ENCODE measurements around the gene CBX8. TPM values are rescaled to one million over a fixed set of nuclear protein-coding genes. Genes with fewer than 3 reads are reported as not detected.

The CBX8 gene
- total and polyA plus RNA-seq, 2 of the 13 experiments (the other 11 are each of a cell fraction or from before 2014, with no cell fraction given), result 0.34 to 12.6 TPM

- TF ChIP-seq, protein P1, sequence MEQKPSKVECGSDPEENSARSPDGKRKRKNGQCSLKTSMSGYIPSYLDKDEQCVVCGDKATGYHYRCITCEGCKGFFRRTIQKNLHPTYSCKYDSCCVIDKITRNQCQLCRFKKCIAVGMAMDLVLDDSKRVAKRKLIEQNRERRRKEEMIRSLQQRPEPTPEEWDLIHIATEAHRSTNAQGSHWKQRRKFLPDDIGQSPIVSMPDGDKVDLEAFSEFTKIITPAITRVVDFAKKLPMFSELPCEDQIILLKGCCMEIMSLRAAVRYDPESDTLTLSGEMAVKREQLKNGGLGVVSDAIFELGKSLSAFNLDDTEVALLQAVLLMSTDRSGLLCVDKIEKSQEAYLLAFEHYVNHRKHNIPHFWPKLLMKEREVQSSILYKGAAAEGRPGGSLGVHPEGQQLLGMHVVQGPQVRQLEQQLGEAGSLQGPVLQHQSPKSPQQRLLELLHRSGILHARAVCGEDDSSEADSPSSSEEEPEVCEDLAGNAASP (CRISPR knock-in tag; IDR thresholded peaks at IDR 0.05; ENCODE audit: borderline replicate concordance), result peak; percentile 94; the same call in 1 of the 2 replicates
- no peak for TF ChIP-seq PHF20 (CRISPR knock-in tag; IDR thresholded peaks at IDR 0.05)
- TF ChIP-seq SMC3 (IDR thresholded peaks at IDR 0.05; ENCODE audit: low read length), result peak; percentile 3; the same call in 1 of the 2 replicates
- TF ChIP-seq ZNF292 (CRISPR knock-in tag; IDR thresholded peaks at IDR 0.05; ENCODE audit: borderline replicate concordance, low read depth), result peak; percentile 30; the same call in 1 of the 2 replicates
- TF ChIP-seq MLX (CRISPR knock-in tag; IDR thresholded peaks at IDR 0.05), result peak; percentile 69
- 0 out of 2 replicates have a peak, but pooled peaks have one; percentile 32 for TF ChIP-seq ZIK1 (CRISPR knock-in tag; IDR thresholded peaks at IDR 0.05; ENCODE audit: borderline replicate concordance, low read depth)
- TF ChIP-seq ZFP41 (CRISPR knock-in tag; IDR thresholded peaks at IDR 0.05; ENCODE audit: borderline replicate concordance), result no peak
- no peak for TF ChIP-seq POLR2AphosphoS2 (IDR thresholded peaks at IDR 0.05; ENCODE audit: low read depth, low read length)
- TF ChIP-seq ZSCAN31 (CRISPR knock-in tag; IDR thresholded peaks at IDR 0.05; ENCODE audit: low read depth), result peak; percentile 63; the same call in 1 of the 2 replicates
- peak; percentile 95 for TF ChIP-seq ELF3 (CRISPR knock-in tag; IDR thresholded peaks at IDR 0.05)
- TF ChIP-seq, protein P2, sequence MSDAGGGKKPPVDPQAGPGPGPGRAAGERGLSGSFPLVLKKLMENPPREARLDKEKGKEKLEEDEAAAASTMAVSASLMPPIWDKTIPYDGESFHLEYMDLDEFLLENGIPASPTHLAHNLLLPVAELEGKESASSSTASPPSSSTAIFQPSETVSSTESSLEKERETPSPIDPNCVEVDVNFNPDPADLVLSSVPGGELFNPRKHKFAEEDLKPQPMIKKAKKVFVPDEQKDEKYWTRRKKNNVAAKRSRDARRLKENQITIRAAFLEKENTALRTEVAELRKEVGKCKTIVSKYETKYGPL (CRISPR knock-in tag; IDR thresholded peaks at IDR 0.05), result peak; percentile 92; the same call in 1 of the 2 replicates
- TF ChIP-seq, protein P3, sequence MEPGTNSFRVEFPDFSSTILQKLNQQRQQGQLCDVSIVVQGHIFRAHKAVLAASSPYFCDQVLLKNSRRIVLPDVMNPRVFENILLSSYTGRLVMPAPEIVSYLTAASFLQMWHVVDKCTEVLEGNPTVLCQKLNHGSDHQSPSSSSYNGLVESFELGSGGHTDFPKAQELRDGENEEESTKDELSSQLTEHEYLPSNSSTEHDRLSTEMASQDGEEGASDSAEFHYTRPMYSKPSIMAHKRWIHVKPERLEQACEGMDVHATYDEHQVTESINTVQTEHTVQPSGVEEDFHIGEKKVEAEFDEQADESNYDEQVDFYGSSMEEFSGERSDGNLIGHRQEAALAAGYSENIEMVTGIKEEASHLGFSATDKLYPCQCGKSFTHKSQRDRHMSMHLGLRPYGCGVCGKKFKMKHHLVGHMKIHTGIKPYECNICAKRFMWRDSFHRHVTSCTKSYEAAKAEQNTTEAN (CRISPR knock-in tag; conservative IDR thresholded peaks at IDR 0.05), result 0 out of 2 replicates have a peak, but pooled peaks have one; percentile 46
- peak; percentile 80 for TF ChIP-seq RFXAP (CRISPR knock-in tag; IDR thresholded peaks at IDR 0.05; ENCODE audit: borderline replicate concordance)
- 0 out of 2 replicates have a peak, but pooled peaks have one; percentile 34 for TF ChIP-seq RELA (CRISPR knock-in tag; IDR thresholded peaks at IDR 0.05)
- TF ChIP-seq ZNF550 (CRISPR knock-in tag; IDR thresholded peaks at IDR 0.05; ENCODE audit: borderline replicate concordance), result no peak
- peak; percentile 49; the same call in 1 of the 2 replicates for TF ChIP-seq ELF1 (CRISPR knock-in tag; IDR thresholded peaks at IDR 0.05)
- no peak for TF ChIP-seq HNF1A (IDR thresholded peaks at IDR 0.05; ENCODE audit: low read depth)
- TF ChIP-seq HNF1A (CRISPR knock-in tag; IDR thresholded peaks at IDR 0.05; ENCODE audit: borderline replicate concordance), result peak; percentile 63; the same call in 1 of the 2 replicates
- peak; percentile 83; the same call in 1 of the 2 replicates for TF ChIP-seq ZNF782 (CRISPR knock-in tag; IDR thresholded peaks at IDR 0.05; ENCODE audit: borderline replicate concordance)
- TF ChIP-seq SP5 (CRISPR knock-in tag; IDR thresholded peaks at IDR 0.05; ENCODE audit: borderline replicate concordance, low read depth), result peak; percentile 81
- TF ChIP-seq ARID2 (CRISPR knock-in tag; IDR thresholded peaks at IDR 0.05; ENCODE audit: borderline replicate concordance), result no peak
- peak; percentile 53; the same call in 1 of the 2 replicates for TF ChIP-seq FOXC1 (CRISPR knock-in tag; IDR thresholded peaks at IDR 0.05; ENCODE audit: borderline replicate concordance)
Observed at GRCh38 chr17:79822583-79823124, 25.8 kb upstream of the CBX8 start (continued).

Data from HepG2 (cell line).